Activated naive CD8-positive, alpha-beta T cell treated with anti-CD3 and anti-CD28 coated beads for 36 hours (primary cell): ENCODE measurements around the gene MILR1. TPM values are rescaled to one million over a fixed set of nuclear protein-coding genes. Genes with fewer than 3 reads are reported as not detected.
A peak's percentile ranks its signal among the peaks of the same experiment; 100 is the strongest.
"Not testable (repeated sequence)": the region's sequence is repeated elsewhere in the genome, so short reads cannot be mapped to it uniquely, and the experiment has no call there.

ENCODE experiments used
- DNase-seq: peaks from one replicate; pipeline ENCODE4 v3.0.0; 2021
- H3K27ac Mint-ChIP-seq: one replicate; pipeline ENCODE4 v1.8.0; 2022; ENCODE audit warnings: mild to moderate bottlenecking, moderate library complexity, mixed read lengths
- H3K27me3 Mint-ChIP-seq: one replicate; pipeline ENCODE4 v1.8.0; 2022; ENCODE audit warnings: mild to moderate bottlenecking, mixed read lengths
- H3K36me3 Mint-ChIP-seq: one replicate; pipeline ENCODE4 v1.8.0; 2021; ENCODE audit warnings: mild to moderate bottlenecking, mixed read lengths
- H3K4me1 Mint-ChIP-seq: one replicate; pipeline ENCODE4 v1.8.0; 2021; ENCODE audit warnings: mixed read lengths
- H3K4me3 Mint-ChIP-seq: one replicate; pipeline ENCODE4 v1.8.0; 2022; ENCODE audit warnings: mild to moderate bottlenecking, moderate library complexity, mixed read lengths
- H3K9me3 Mint-ChIP-seq: one replicate; pipeline ENCODE4 v1.8.0; 2022; ENCODE audit warnings: mixed read lengths
- total RNA-seq, 2 experiments: library from RNA; stranded (reverse); gene quantifications; one replicate each; pipeline ENCODE4 v1.2.3, GENCODE V29; 2021

The MILR1 gene
- total RNA-seq, 2 experiments from 2014 or later = 0.49 to 0.68 TPM

- Mint-ChIP-seq H3K4me1 (no peaks in the 10 kb centered on the region), H3K36me3 (peaks cover 2% of the 10 kb centered on the region), H3K27ac (no peak overlapping the region), H3K9me3 (no peaks in the 10 kb centered on the region), H3K27me3 (no peaks in the 10 kb centered on the region), H3K4me3 (no peak overlapping the region)
- DNase-seq = no peak
Measured at GRCh38 chr17:64477849-64478248, 28.9 kb downstream of the MILR1 start.

GRCh38 chr17:64480951-64481350 lies 32.0 kb downstream of the MILR1 start:
- Mint-ChIP-seq H3K9me3 (no peaks in the 10 kb centered on the region), H3K4me3 (no peak overlapping the region), H3K27ac (no peak overlapping the region), H3K36me3 (peaks cover 14% of the 10 kb centered on the region), H3K27me3 (no peaks in the 10 kb centered on the region), H3K4me1 (no peaks in the 10 kb centered on the region)
- DNase-seq = no peak

GRCh38 chr17:64484380-64484779 lies 35.5 kb downstream of the MILR1 start:
- Mint-ChIP-seq H3K4me3 (no peak overlapping the region), H3K27me3 (no peaks in the 10 kb centered on the region), H3K9me3 (no peaks in the 10 kb centered on the region), H3K4me1 (no peaks in the 10 kb centered on the region), H3K36me3 (peaks cover 21% of the 10 kb centered on the region), H3K27ac (no peak overlapping the region)
- no peak for DNase-seq

- Mint-ChIP-seq H3K27me3 (no peaks in the 10 kb centered on the region), H3K4me1 (peaks cover 10% of the 10 kb centered on the region), H3K4me3 (no peak overlapping the region), H3K27ac (no peak overlapping the region), H3K36me3 (peaks cover 33% of the 10 kb centered on the region), H3K9me3 (no peaks in the 10 kb centered on the region)
- no peak for DNase-seq
Measured at GRCh38 chr17:64488301-64488700, 39.4 kb downstream of the MILR1 start.

- Mint-ChIP-seq H3K36me3 (peaks cover 40% of the 10 kb centered on the region), H3K4me1 (peaks cover 32% of the 10 kb centered on the region), H3K27me3 (no peaks in the 10 kb centered on the region), H3K9me3 (no peaks in the 10 kb centered on the region), H3K4me3 (no peak overlapping the region), H3K27ac (no peak overlapping the region)
- peak; percentile 35 for DNase-seq
Measured at GRCh38 chr17:64491034-64491860, 42.3 kb downstream of the MILR1 start.

GRCh38 chr17:64491994-64492393 lies 43.1 kb downstream of the MILR1 start:
- Mint-ChIP-seq H3K4me1 (peaks cover 32% of the 10 kb centered on the region), H3K27ac (no peak overlapping the region), H3K27me3 (no peaks in the 10 kb centered on the region), H3K4me3 (no peak overlapping the region), H3K9me3 (no peaks in the 10 kb centered on the region), H3K36me3 (peaks cover 46% of the 10 kb centered on the region)
- DNase-seq = no peak

GRCh38 chr17:64492481-64493109 lies 43.7 kb downstream of the MILR1 start:
- DNase-seq = no peak
- Mint-ChIP-seq H3K4me1 (peaks cover 38% of the 10 kb centered on the region), H3K36me3 (peaks cover 46% of the 10 kb centered on the region), H3K27me3 (no peaks in the 10 kb centered on the region), H3K4me3 (no peak overlapping the region), H3K27ac (no peak overlapping the region), H3K9me3 (no peaks in the 10 kb centered on the region)

- no peaks in the 10 kb centered on the region for H3K9me3 Mint-ChIP-seq
- no peaks in the 10 kb centered on the region for H3K27me3 Mint-ChIP-seq
- DNase-seq = no peak
- peaks cover 47% of the 10 kb centered on the region for H3K36me3 Mint-ChIP-seq
- peak overlapping the region; percentile 98 for H3K4me3 Mint-ChIP-seq
- peak overlapping the region; percentile 59 for H3K27ac Mint-ChIP-seq
- peaks cover 50% of the 10 kb centered on the region for H3K4me1 Mint-ChIP-seq
Measured at GRCh38 chr17:64494121-64494520, 45.2 kb downstream of the MILR1 start.

GRCh38 chr17:64495300-64495699 lies 46.4 kb downstream of the MILR1 start:
- not testable (repeated sequence) for DNase-seq, H3K27me3 Mint-ChIP-seq, H3K9me3 Mint-ChIP-seq
- peaks cover 57% of the 10 kb centered on the region for H3K4me1 Mint-ChIP-seq
- peaks cover 51% of the 10 kb centered on the region for H3K36me3 Mint-ChIP-seq
- peak overlapping the region; percentile 16 for H3K27ac Mint-ChIP-seq
- H3K4me3 Mint-ChIP-seq = peak overlapping the region; percentile 98

GRCh38 chr17:64496348-64496785 lies 47.5 kb downstream of the MILR1 start:
- Mint-ChIP-seq H3K9me3 (no peaks in the 10 kb centered on the region), H3K4me3 (peak overlapping the region; percentile 98), H3K27me3 (no peaks in the 10 kb centered on the region), H3K27ac (peak overlapping the region; percentile 98), H3K4me1 (peaks cover 65% of the 10 kb centered on the region), H3K36me3 (peaks cover 61% of the 10 kb centered on the region)
- DNase-seq = no peak

GRCh38 chr17:64496786-64497564 lies 48.1 kb downstream of the MILR1 start, which contains the start of gene POLG2:
POLG2 (minus strand) TSS chr17:64497054; CDS start chr17:64496968, 86 bp downstream.
- peaks cover 63% of the 10 kb centered on the region for H3K36me3 Mint-ChIP-seq
- peak within 1 kb of the TSS; percentile 98 for H3K4me3 Mint-ChIP-seq
- H3K9me3 Mint-ChIP-seq = no peaks in the 10 kb centered on the region
- peaks cover 66% of the 10 kb centered on the region for H3K4me1 Mint-ChIP-seq
- no peaks in the 10 kb centered on the region for H3K27me3 Mint-ChIP-seq
- DNase-seq = peak; percentile 97
- peak within 1 kb of the TSS; percentile 98 for H3K27ac Mint-ChIP-seq

GRCh38 chr17:64497565-64498035 lies 48.7 kb downstream of the MILR1 start:
- H3K27me3 Mint-ChIP-seq = no peaks in the 10 kb centered on the region
- peaks cover 67% of the 10 kb centered on the region for H3K36me3 Mint-ChIP-seq
- peaks cover 70% of the 10 kb centered on the region for H3K4me1 Mint-ChIP-seq

GRCh38 chr17:64498308-64499203 lies 49.6 kb downstream of the MILR1 start:
- peaks cover 75% of the 10 kb centered on the region for H3K4me1 Mint-ChIP-seq
- H3K4me3 Mint-ChIP-seq = peak overlapping the region; percentile 98

More at GRCh38 chr17:64497565-64498035, 48.7 kb downstream of the MILR1 start:
- Mint-ChIP-seq H3K27ac (peak overlapping the region; percentile 98), H3K4me3 (peak overlapping the region; percentile 98), H3K9me3 (no peaks in the 10 kb centered on the region)
- DNase-seq = no peak

More at GRCh38 chr17:64498308-64499203, 49.6 kb downstream of the MILR1 start:
- H3K9me3 Mint-ChIP-seq = no peaks in the 10 kb centered on the region
- no peaks in the 10 kb centered on the region for H3K27me3 Mint-ChIP-seq
- DNase-seq = no peak
- peak overlapping the region; percentile 98 for H3K27ac Mint-ChIP-seq
- H3K36me3 Mint-ChIP-seq = peaks cover 70% of the 10 kb centered on the region
